ENCODE data around the gene RNPS1. TPM values are rescaled to one million over a fixed set of nuclear protein-coding genes. Genes with fewer than 3 reads are reported as not detected.

RNPS1 gene
- total and polyA plus RNA-seq, 2 experiments from 2014 or later: 315 to 384 TPM

DNA sequence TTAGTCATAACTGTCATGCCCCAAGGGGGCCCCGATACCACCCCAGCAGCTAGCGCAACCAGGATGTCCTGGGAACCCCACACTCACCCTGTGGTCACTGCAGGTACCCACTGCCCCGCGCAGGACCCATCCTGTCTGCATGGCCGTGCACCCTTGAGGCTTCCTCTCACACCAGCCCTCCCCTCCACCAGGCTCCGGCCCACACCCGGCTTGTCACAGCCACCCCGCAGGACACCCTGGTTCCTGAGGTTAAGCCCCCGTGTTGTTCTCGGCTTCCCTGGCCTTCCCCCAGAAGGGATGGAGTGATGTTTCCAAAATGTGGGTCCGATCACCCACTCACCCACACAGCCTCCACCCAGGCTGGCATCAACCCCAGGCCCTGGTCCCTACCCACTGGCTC lies 24.1 kb downstream of the RNPS1 start (continued):
- TF ChIP-seq ZNF462 (CRISPR knock-in tag; IDR thresholded peaks at IDR 0.05) (no peak), STAT1 (IDR thresholded peaks at IDR 0.05; ENCODE audit: unreplicated experiment) (no peak)

GRCh38 chr16:2243031-2243528 lies 24.8 kb downstream of the RNPS1 start:
- H3K36me3 ChIP-seq (ENCODE audit: insufficient read depth): peaks cover 4% of the 10 kb centered on the region; the same call in 1 of the 2 replicates
- peak; percentile 69 for DNase-seq (ENCODE audit: low spot score)
- ATAC-seq: peak; percentile 25

More at GRCh38 chr16:2243031-2243528, 24.8 kb downstream of the RNPS1 start:
- Mint-ChIP-seq H3K4me3 (no peak overlapping the region), H3K27ac (no peak overlapping the region), H3K9me3 (no peaks in the 10 kb centered on the region), H3K4me1 (no peaks in the 10 kb centered on the region), H3K36me3 (ENCODE audit: low read depth) (peaks cover 51% of the 10 kb centered on the region), H3K27me3 (ENCODE audit: insufficient read depth, low read depth, poor library complexity) (peaks cover 11% of the 10 kb centered on the region)
- Histone ChIP-seq H3K9me2 (ENCODE audit: insufficient read depth) (no peaks in the 10 kb centered on the region), H3K4me2 (no peak overlapping the region), H4K20me1 (replicated peaks; ENCODE audit: insufficient read depth) (no peaks in the 10 kb centered on the region; the same call in none of the 2 replicates), H2AFZ (no peak overlapping the region), H3K4me3 (no peak overlapping the region), H3K27me3 (ENCODE audit: insufficient read depth) (no peaks in the 10 kb centered on the region; the same call in 1 of the 2 replicates), H3K27ac (ENCODE audit: low read depth) (no peak overlapping the region), H3K79me2 (replicated peaks; ENCODE audit: insufficient read depth) (peaks cover 6% of the 10 kb centered on the region; the same call in 1 of the 2 replicates), H3K4me1 (ENCODE audit: insufficient read depth) (no peaks in the 10 kb centered on the region), H3F3A (replicated peaks; ENCODE audit: low read depth) (peaks cover 8% of the 10 kb centered on the region; the same call in 1 of the 2 replicates)
- TF ChIP-seq CREB1 (CRISPR knock-in tag; IDR thresholded peaks at IDR 0.05; ENCODE audit: low read depth) (no peak), ZNF114 (CRISPR knock-in tag; IDR thresholded peaks at IDR 0.05) (no peak), NANOG (IDR thresholded peaks at IDR 0.05; ENCODE audit: borderline replicate concordance) (no peak), CTCF (conservative IDR thresholded peaks at IDR 0.05; ENCODE audit: low read depth in 2 of 2) (peak; percentile 49 to 66; a peak in 3 of 4 replicates), EZH2phosphoT487 (IDR thresholded peaks at IDR 0.05; ENCODE audit: unreplicated experiment) (no peak), POLR2AphosphoS5 (IDR thresholded peaks at IDR 0.05; ENCODE audit: low read depth) (no peak)
- TF ChIP-seq, protein P1, sequence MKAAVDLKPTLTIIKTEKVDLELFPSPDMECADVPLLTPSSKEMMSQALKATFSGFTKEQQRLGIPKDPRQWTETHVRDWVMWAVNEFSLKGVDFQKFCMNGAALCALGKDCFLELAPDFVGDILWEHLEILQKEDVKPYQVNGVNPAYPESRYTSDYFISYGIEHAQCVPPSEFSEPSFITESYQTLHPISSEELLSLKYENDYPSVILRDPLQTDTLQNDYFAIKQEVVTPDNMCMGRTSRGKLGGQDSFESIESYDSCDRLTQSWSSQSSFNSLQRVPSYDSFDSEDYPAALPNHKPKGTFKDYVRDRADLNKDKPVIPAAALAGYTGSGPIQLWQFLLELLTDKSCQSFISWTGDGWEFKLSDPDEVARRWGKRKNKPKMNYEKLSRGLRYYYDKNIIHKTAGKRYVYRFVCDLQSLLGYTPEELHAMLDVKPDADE (IDR thresholded peaks at IDR 0.05): no peak

All from GM23338 (cell line).